ENCODE measurements around the gene LRRC46.

Gene LRRC46

GRCh38 chr17:47860386-47860785, 28.9 kb downstream of the LRRC46 start:
- ChIA-PET CTCF (interaction anchor here (1.0 kb wide), 1 partner anchor 19 kb away, joined by 3 read pairs; no protein-coding TSS in a partner anchor), POLR2A (ENCODE audit: low non-redundant PET) (no interaction called here)
- TF ChIP-seq CTCF (conservative IDR thresholded peaks at IDR 0.05; ENCODE audit: low read depth) = no peak
- DNase-seq (ENCODE audit: low spot score) = no peak
- no peak overlapping the region for H3K27ac ChIP-seq

DNA sequence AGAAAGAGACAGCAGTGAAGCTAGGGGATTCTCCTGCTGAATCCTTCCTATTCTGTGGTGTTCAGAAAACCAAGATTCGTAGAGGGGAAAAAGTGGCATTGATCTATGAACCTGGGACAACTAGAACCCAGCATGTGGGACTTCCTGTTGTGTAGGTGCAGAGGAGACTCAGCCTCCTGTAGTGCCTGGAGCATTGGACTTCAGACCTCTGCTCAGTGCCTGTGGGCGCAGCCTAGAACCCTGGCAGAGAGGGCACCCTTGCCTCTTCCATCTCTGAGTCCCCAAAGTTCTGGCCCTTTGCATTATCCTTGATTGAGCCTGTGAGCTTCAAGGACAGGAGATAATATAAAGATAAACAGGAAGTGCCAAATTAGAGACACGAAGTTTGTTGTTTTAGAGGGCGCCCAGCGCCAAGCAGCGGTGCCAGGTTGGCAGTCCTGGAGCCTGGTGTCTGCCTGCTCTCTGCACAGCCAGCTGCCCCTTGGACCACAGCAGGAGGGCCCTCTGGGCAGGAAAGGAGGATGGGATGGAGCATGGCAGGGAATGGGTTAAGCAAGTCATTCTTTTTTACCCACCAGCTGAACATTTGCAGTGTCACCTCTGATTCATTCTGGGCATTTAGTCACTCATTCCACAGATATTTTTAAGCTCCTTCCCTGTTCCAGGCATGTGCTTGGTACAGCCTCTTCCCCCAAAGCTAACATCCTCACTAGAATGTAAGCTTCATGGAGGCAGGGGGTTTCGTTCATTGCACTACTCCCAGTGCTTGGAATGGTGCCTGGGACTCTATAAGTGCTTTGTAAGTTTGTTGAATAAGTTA, 31.4 kb downstream of the LRRC46 start:
- peak overlapping the region; percentile 86 for H3K27ac ChIP-seq
- TF ChIP-seq CTCF (conservative IDR thresholded peaks at IDR 0.05; ENCODE audit: low read depth) = no peak
- ChIA-PET POLR2A (ENCODE audit: low non-redundant PET) (interaction anchor here (0.5 kb wide), 1 partner anchor 53 kb away, joined by 3 read pairs; no protein-coding TSS in a partner anchor), CTCF (interaction anchor here (1.5 kb wide), 1 partner anchor 20 kb away, joined by 5 read pairs; no protein-coding TSS in a partner anchor)
- peak; percentile 80 for DNase-seq (ENCODE audit: low spot score)

DNA sequence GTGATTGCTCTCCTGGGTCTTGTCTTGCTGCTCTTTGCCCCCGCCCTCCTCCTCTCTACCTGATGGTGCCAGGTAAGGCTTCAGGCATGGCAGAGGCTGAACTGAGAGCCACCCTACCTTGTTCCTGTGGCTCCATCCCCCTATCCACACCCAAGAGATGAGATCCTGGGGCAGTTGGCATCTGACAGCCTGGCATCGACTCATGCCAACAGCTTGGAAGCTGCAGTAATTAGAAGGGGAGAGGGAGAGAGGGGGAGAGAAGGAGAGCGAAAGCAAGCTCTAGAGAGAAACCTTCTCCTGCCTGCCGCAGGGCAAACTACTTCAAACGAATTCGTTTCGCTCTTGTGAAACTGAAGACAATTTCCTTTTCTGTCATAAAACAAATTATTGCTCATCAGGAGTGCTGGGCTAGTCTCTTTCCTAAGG, 33.3 kb downstream of the LRRC46 start:
- CTCF ChIA-PET = interaction anchor here (0.6 to 1.4 kb wide), 4 partner anchors 15 to 1029 kb away, joined by 3 to 6 read pairs (median 4); no protein-coding TSS in a partner anchor
- peak; percentile 54 for DNase-seq (ENCODE audit: low spot score)
- POLR2A ChIA-PET (ENCODE audit: low non-redundant PET) = interaction anchor here (0.9 kb wide), 1 partner anchor 31 kb away, joined by 4 read pairs; no protein-coding TSS in a partner anchor

GRCh38 chr17:47866941-47867340, 35.5 kb downstream of the LRRC46 start:
- no peak for DNase-seq (ENCODE audit: low spot score)
- TF ChIP-seq CTCF (conservative IDR thresholded peaks at IDR 0.05; ENCODE audit: low read depth) = no peak
- H3K27ac ChIP-seq = peak overlapping the region; percentile 13; the same call in 1 of the 2 replicates
- POLR2A ChIA-PET (ENCODE audit: low non-redundant PET) = no interaction called here
- CTCF ChIA-PET = no interaction called here

More for the DNA sequence above, 33.3 kb downstream of the LRRC46 start:
- peak overlapping the region; percentile 86 for H3K27ac ChIP-seq
- TF ChIP-seq CTCF (conservative IDR thresholded peaks at IDR 0.05; ENCODE audit: low read depth) = no peak

DNA sequence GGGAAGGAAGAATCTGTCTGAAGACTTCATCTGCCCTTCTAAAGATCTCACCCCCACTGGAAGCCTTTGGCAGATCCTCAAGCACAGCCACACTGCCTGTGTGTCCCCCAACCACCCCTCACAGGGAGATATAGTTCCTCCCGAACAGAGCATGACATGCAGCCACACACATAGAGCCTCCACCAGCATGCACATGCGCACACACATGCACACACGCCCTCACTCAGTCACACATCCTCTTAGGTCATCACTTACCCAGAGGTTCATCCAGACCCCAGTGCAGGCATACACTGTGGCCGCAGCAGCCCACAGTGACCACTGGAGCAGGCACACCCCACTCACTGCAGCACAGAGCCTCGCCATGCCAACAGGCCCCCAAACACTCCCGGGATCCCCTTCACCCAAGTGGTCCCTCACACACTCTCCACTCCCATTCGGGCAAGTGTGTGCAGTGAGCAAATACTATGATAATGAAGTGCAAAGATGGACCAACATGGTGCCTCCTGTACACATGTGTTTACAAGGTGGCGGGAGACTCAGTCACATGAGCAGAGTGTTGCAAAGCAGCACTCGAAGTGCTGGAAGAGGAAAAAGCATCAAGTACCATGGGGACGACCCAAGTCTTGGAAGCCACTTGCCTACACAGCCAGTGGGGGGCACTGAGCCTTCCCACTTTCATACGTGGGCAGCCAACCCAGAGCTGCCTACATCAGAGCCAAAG, 36.5 kb downstream of the LRRC46 start:
- no peak overlapping the region for H3K27ac ChIP-seq
- ChIA-PET POLR2A (ENCODE audit: low non-redundant PET) (interaction anchor here (1.0 kb wide), 1 partner anchor 12 kb away, joined by 4 read pairs; no protein-coding TSS in a partner anchor), CTCF (interaction anchor here (0.6 to 1.9 kb wide), 3 partner anchors 25 to 1628 kb away, joined by 3 to 8 read pairs (median 3); no protein-coding TSS in a partner anchor)
- DNase-seq (ENCODE audit: low spot score) = no peak
- TF ChIP-seq CTCF (conservative IDR thresholded peaks at IDR 0.05; ENCODE audit: low read depth) = no peak

DNA sequence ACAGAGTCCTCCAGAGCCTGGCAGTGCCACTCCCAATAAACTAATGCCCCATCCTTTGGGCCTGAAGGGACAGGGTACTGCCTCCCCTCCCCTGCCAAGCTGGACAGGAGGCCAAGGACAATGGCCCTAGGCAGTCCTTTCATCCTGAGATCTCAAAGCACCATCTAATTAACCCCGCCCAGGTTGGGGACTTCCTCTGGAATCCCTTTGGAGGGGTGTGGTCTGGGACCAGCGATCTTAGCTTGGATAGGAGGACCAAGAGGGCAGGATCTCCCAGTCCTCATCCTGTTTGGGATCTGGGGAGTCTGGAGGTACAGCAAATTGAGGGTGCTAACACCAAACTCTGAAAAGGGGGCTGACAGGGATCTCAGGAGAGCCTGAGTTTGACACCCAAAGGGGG, 37.6 kb downstream of the LRRC46 start:
- no peak overlapping the region for H3K27ac ChIP-seq
- POLR2A ChIA-PET (ENCODE audit: low non-redundant PET) = no interaction called here
- no peak for TF ChIP-seq CTCF (conservative IDR thresholded peaks at IDR 0.05; ENCODE audit: low read depth)
- DNase-seq (ENCODE audit: low spot score) = no peak
- CTCF ChIA-PET = interaction anchor here (0.6 to 1.9 kb wide), 2 partner anchors 26 to 944 kb away, joined by 3 to 8 read pairs; no protein-coding TSS in a partner anchor
